Measurements from ENCODE around the gene CDC73.

The CDC73 gene

GRCh38 chr1:193264313-193265065 is 142.7 kb downstream of the CDC73 start:
- TF ChIP-seq CEBPB (IDR thresholded peaks at IDR 0.05): no peak
- TF ChIP-seq RAD21 (IDR thresholded peaks at IDR 0.05; ENCODE audit: low read depth): no peak
- no peak for TF ChIP-seq MAX (IDR thresholded peaks at IDR 0.05)
- TF ChIP-seq FOXM1 (IDR thresholded peaks at IDR 0.05; ENCODE audit: borderline replicate concordance, low read depth): no peak
- TF ChIP-seq NFIC (IDR thresholded peaks at IDR 0.05): no peak
- TF ChIP-seq ZBTB7A (IDR thresholded peaks at IDR 0.05; ENCODE audit: low read depth): no peak
- no peak for TF ChIP-seq TCF12 (IDR thresholded peaks at IDR 0.05; ENCODE audit: low read depth)
- no peak for TF ChIP-seq TEAD4 (IDR thresholded peaks at IDR 0.05)
- no peak for TF ChIP-seq EP300 (IDR thresholded peaks at IDR 0.05; ENCODE audit: borderline replicate concordance)
- no peak for TF ChIP-seq USF1 (IDR thresholded peaks at IDR 0.05)

GRCh38 chr1:193265716-193266115 is 143.9 kb downstream of the CDC73 start:
- TF ChIP-seq USF1 (IDR thresholded peaks at IDR 0.05): no peak
- TF ChIP-seq TAF1 (IDR thresholded peaks at IDR 0.05; ENCODE audit: low read depth): no peak
- no peak for TF ChIP-seq TCF12 (IDR thresholded peaks at IDR 0.05; ENCODE audit: low read depth)
- no peak for TF ChIP-seq ZBTB7A (IDR thresholded peaks at IDR 0.05; ENCODE audit: low read depth)
- no peak for TF ChIP-seq EP300 (IDR thresholded peaks at IDR 0.05; ENCODE audit: borderline replicate concordance)
- no peak for TF ChIP-seq CEBPB (IDR thresholded peaks at IDR 0.05)
- no peak for TF ChIP-seq MAX (IDR thresholded peaks at IDR 0.05)
- TF ChIP-seq FOXM1 (IDR thresholded peaks at IDR 0.05; ENCODE audit: borderline replicate concordance, low read depth): no peak
- no peak for TF ChIP-seq EGR1 (IDR thresholded peaks at IDR 0.05)
- no peak for TF ChIP-seq TEAD4 (IDR thresholded peaks at IDR 0.05)
- no peak for TF ChIP-seq REST (IDR thresholded peaks at IDR 0.05; ENCODE audit: low read depth)
- no peak for TF ChIP-seq CREB1 (IDR thresholded peaks at IDR 0.05; ENCODE audit: low read depth)

GRCh38 chr1:193270996-193271395 is 149.2 kb downstream of the CDC73 start:
- TF ChIP-seq ZBTB7A (IDR thresholded peaks at IDR 0.05; ENCODE audit: low read depth) (no peak), EP300 (IDR thresholded peaks at IDR 0.05; ENCODE audit: borderline replicate concordance) (no peak), MAX (IDR thresholded peaks at IDR 0.05) (no peak), NFIC (IDR thresholded peaks at IDR 0.05) (no peak), YY1 (IDR thresholded peaks at IDR 0.05; ENCODE audit: low read depth) (no peak), CREB1 (IDR thresholded peaks at IDR 0.05; ENCODE audit: low read depth) (no peak), TEAD4 (IDR thresholded peaks at IDR 0.05) (no peak), EGR1 (IDR thresholded peaks at IDR 0.05) (no peak), TCF12 (IDR thresholded peaks at IDR 0.05; ENCODE audit: low read depth) (no peak)

GRCh38 chr1:193275773-193276172 is 153.9 kb downstream of the CDC73 start:
- no peak for TF ChIP-seq EGR1 (IDR thresholded peaks at IDR 0.05)
- TF ChIP-seq CEBPB (IDR thresholded peaks at IDR 0.05): no peak
- TF ChIP-seq NFIC (IDR thresholded peaks at IDR 0.05): no peak
- TF ChIP-seq RAD21 (IDR thresholded peaks at IDR 0.05; ENCODE audit: low read depth): no peak
- TF ChIP-seq YY1 (IDR thresholded peaks at IDR 0.05; ENCODE audit: low read depth): no peak
- no peak for TF ChIP-seq FOXM1 (IDR thresholded peaks at IDR 0.05; ENCODE audit: borderline replicate concordance, low read depth)
- TF ChIP-seq CREB1 (IDR thresholded peaks at IDR 0.05; ENCODE audit: low read depth): no peak
- TF ChIP-seq TAF1 (IDR thresholded peaks at IDR 0.05; ENCODE audit: low read depth): no peak
- no peak for TF ChIP-seq ZBTB7A (IDR thresholded peaks at IDR 0.05; ENCODE audit: low read depth)
- no peak for TF ChIP-seq TCF12 (IDR thresholded peaks at IDR 0.05; ENCODE audit: low read depth)
- no peak for TF ChIP-seq EP300 (IDR thresholded peaks at IDR 0.05; ENCODE audit: borderline replicate concordance)
- no peak for TF ChIP-seq TEAD4 (IDR thresholded peaks at IDR 0.05)
- TF ChIP-seq USF1 (IDR thresholded peaks at IDR 0.05): no peak
- no peak for TF ChIP-seq REST (IDR thresholded peaks at IDR 0.05; ENCODE audit: low read depth)
- no peak for TF ChIP-seq MAX (IDR thresholded peaks at IDR 0.05)

- TF ChIP-seq TAF1 (IDR thresholded peaks at IDR 0.05; ENCODE audit: low read depth): no peak
- TF ChIP-seq USF1 (IDR thresholded peaks at IDR 0.05): no peak
- no peak for TF ChIP-seq EP300 (IDR thresholded peaks at IDR 0.05; ENCODE audit: borderline replicate concordance)
- no peak for TF ChIP-seq CREB1 (IDR thresholded peaks at IDR 0.05; ENCODE audit: low read depth)
- no peak for TF ChIP-seq EGR1 (IDR thresholded peaks at IDR 0.05)
- TF ChIP-seq YY1 (IDR thresholded peaks at IDR 0.05; ENCODE audit: low read depth): no peak
- no peak for TF ChIP-seq RAD21 (IDR thresholded peaks at IDR 0.05; ENCODE audit: low read depth)
- no peak for TF ChIP-seq FOXM1 (IDR thresholded peaks at IDR 0.05; ENCODE audit: borderline replicate concordance, low read depth)
- no peak for TF ChIP-seq TEAD4 (IDR thresholded peaks at IDR 0.05)
- TF ChIP-seq CEBPB (IDR thresholded peaks at IDR 0.05): no peak
- TF ChIP-seq TCF12 (IDR thresholded peaks at IDR 0.05; ENCODE audit: low read depth): no peak
- no peak for TF ChIP-seq REST (IDR thresholded peaks at IDR 0.05; ENCODE audit: low read depth)
- TF ChIP-seq ZBTB7A (IDR thresholded peaks at IDR 0.05; ENCODE audit: low read depth): no peak
- TF ChIP-seq NFIC (IDR thresholded peaks at IDR 0.05): no peak
These were observed 157.1 kb downstream of the CDC73 start for GRCh38 chr1:193278968-193279367.

Data from Ishikawa (cell line).